SK-N-SH (cell line): ENCODE results near the gene SNAI1. TPM values are rescaled to one million over a fixed set of nuclear protein-coding genes. Genes with fewer than 3 reads are reported as not detected.
"Not testable (repeated sequence)": the region's sequence is repeated elsewhere in the genome, so short reads cannot be mapped to it uniquely, and the experiment has no call there.

Experiments used
- CTCF ChIA-PET: fragments of 300-600, 350-600 bp; formaldehyde crosslinking; extraction: SDS; loops from one replicate; lab custom pipeline; 2021; lab: Yijun Ruan, JAX
- POLR2A ChIA-PET: fragments of 350-600 bp; sonication (Branson Sonifier 250); formaldehyde crosslinking; extraction: SDS; loops from one replicate; lab custom pipeline; 2020; ENCODE audit warnings: antibody characterized with exemption, inconsistent platforms; lab: Yijun Ruan, JAX
- DNase-seq: peaks from one replicate; pipeline ENCODE4 v3.0.0; 2012
- H2AFZ ChIP-seq: fragments of 200-600 bp; sonication (generic); 2 replicates; pipeline ENCODE4 v1.8.1; 2016; ENCODE audit warnings: antibody characterized with exemption, mild to moderate bottlenecking, low read depth
- H3F3A ChIP-seq: fragments of 200-600 bp; sonication (generic); replicated peaks from 2 replicates; pipeline ENCODE3; 2016; ENCODE audit warnings: antibody characterized with exemption, mild to moderate bottlenecking; ENCODE audit not compliant: insufficient read depth
- H3K27ac ChIP-seq, 2 experiments: fragments of 200-500 bp in 1 of 2; fragments of 200-600 bp in 1 of 2; sonication (Bioruptor generic) in 1 of 2; sonication (generic), shearing (Covaris generic) in 1 of 2; 2 replicates each; pipeline versions ENCODE4 v1.5.1 to v1.6.1; 2014 to 2016; ENCODE audit warnings: low read depth in 2 of 2, inconsistent platforms in 1 of 2, low read length in 1 of 2, mild to moderate bottlenecking in 1 of 2, mixed read lengths in 1 of 2
- H3K27me3 ChIP-seq: fragments of 200-600 bp; sonication (generic), shearing (Covaris generic); 2 replicates; pipeline ENCODE4 v1.6.1; 2016; ENCODE audit warnings: mixed run types; ENCODE audit not compliant: insufficient read depth
- H3K36me3 ChIP-seq, 2 experiments: fragments of 200-500 bp in 1 of 2; fragments of 200-600 bp in 1 of 2; sonication (Bioruptor generic) in 1 of 2; sonication (generic) in 1 of 2; replicated peaks in 1 of 2; 2 replicates each; pipeline versions ENCODE3 to v1.5.1; 2014 to 2016; ENCODE audit warnings: low read length in 1 of 2, mild to moderate bottlenecking in 1 of 2; ENCODE audit not compliant: insufficient read depth in 2 of 2, control insufficient read depth in 1 of 2
- H3K4me1 ChIP-seq, 2 experiments: fragments of 200-500 bp in 1 of 2; fragments of 200-600 bp in 1 of 2; sonication (Bioruptor generic) in 1 of 2; sonication (generic), shearing (Covaris generic) in 1 of 2; 2 replicates each; pipeline versions ENCODE4 v1.5.1 to v1.6.1; 2014 to 2016; ENCODE audit warnings: low read depth in 1 of 2, low read length in 1 of 2, mixed run types in 1 of 2; ENCODE audit not compliant: insufficient read depth in 2 of 2, control insufficient read depth in 1 of 2
- H3K4me2 ChIP-seq: fragments of 200-600 bp; sonication (generic), shearing (Covaris generic); 2 replicates; pipeline ENCODE4 v1.6.1; 2017; ENCODE audit warnings: mixed run types
- H3K4me3 ChIP-seq, 2 experiments: fragments of 200-500 bp in 1 of 2; fragments of 200-600 bp in 1 of 2; sonication (Bioruptor generic) in 1 of 2; sonication (generic), shearing (Covaris generic) in 1 of 2; 2 replicates each; pipeline versions ENCODE4 v1.5.1 to v1.8.1; 2014 to 2016; ENCODE audit warnings: low read depth in 2 of 2, inconsistent platforms in 1 of 2, low read length in 1 of 2, mild to moderate bottlenecking in 1 of 2, mixed read lengths in 1 of 2, moderate library complexity in 1 of 2
- H3K79me2 ChIP-seq: fragments of 200-600 bp; sonication (generic); 2 replicates; pipeline ENCODE4 v1.8.1; 2017; ENCODE audit warnings: mild to moderate bottlenecking; ENCODE audit not compliant: insufficient read depth
- H3K9ac ChIP-seq: fragments of 200-600 bp; sonication (generic); 2 replicates; pipeline ENCODE4 v1.6.1; 2017; ENCODE audit warnings: mixed run types
- H3K9me2 ChIP-seq: fragments of 200-600 bp; sonication (generic); 2 replicates; pipeline ENCODE4 v1.6.1; 2017; ENCODE audit warnings: mixed run types
- H3K9me3 ChIP-seq: fragments of 200-600 bp; sonication (generic); 2 replicates; pipeline ENCODE4 v1.6.1; 2017; ENCODE audit warnings: mixed run types, mild to moderate bottlenecking, moderate library complexity
- H4K20me1 ChIP-seq: fragments of 200-600 bp; sonication (generic); 2 replicates; pipeline ENCODE4 v1.6.1; 2017; ENCODE audit warnings: mild to moderate bottlenecking, mixed run types; ENCODE audit not compliant: insufficient read depth
- ELF1 ChIP-seq: IDR thresholded peaks from 2 replicates; pipeline ENCODE4 v1.4.0; 2012
- FOXM1 ChIP-seq: IDR thresholded peaks from 2 replicates; pipeline ENCODE4 v1.4.0; 2012; ENCODE audit warnings: low read depth, mild to moderate bottlenecking
- NFIC ChIP-seq: IDR thresholded peaks from 2 replicates; pipeline ENCODE4 v1.4.0; 2012; ENCODE audit warnings: borderline replicate concordance
- RFX5 ChIP-seq: IDR thresholded peaks from 2 replicates; pipeline ENCODE4 v1.6.1; 2012; ENCODE audit warnings: mild to moderate bottlenecking, improper control_type of control experiment, low read length
- RXRA ChIP-seq: IDR thresholded peaks from 2 replicates; pipeline ENCODE4 v1.4.0; 2012; ENCODE audit warnings: low read depth, mild to moderate bottlenecking, borderline replicate concordance
- TAF1 ChIP-seq: IDR thresholded peaks from 2 replicates; pipeline ENCODE4 v1.6.1; 2012; ENCODE audit warnings: low read depth, mild to moderate bottlenecking, low read length, moderate library complexity, borderline replicate concordance
- TEAD4 ChIP-seq: IDR thresholded peaks from 2 replicates; pipeline ENCODE4 v1.4.0; 2012; ENCODE audit warnings: mild to moderate bottlenecking, borderline replicate concordance; ENCODE audit not compliant: insufficient read depth
- WGBS: methylation state at CpG from one replicate; pipeline ENCODE4 v1.1.6; 2017; ENCODE audit warnings: low lambda C conversion rate; 5-methylcytosine and 5-hydroxymethylcytosine counted together
- polyA plus RNA-seq, 3 experiments: library from polyadenylated mRNA; depleted of rRNA; stranded (reverse); fragments of >200 nt; gene quantifications; 2 replicates each; pipeline ENCODE4 v1.2.3, GENCODE V29; 2012
- TF ChIP-seq, protein P1 (sequence below): fragments of 200-600 bp; sonication (generic); IDR thresholded peaks from 2 replicates; pipeline ENCODE4 v1.6.1; 2017; ENCODE audit warnings: antibody characterized with exemption, mild to moderate bottlenecking, moderate library complexity
- TF ChIP-seq, protein P2 (sequence below): IDR thresholded peaks from 2 replicates; pipeline ENCODE4 v1.4.0; 2012; ENCODE audit warnings: low read depth, borderline replicate concordance
- TF ChIP-seq, protein P3 (sequence below): IDR thresholded peaks from 2 replicates; pipeline ENCODE4 v1.4.0; 2012; ENCODE audit warnings: low read depth, borderline replicate concordance
- TF ChIP-seq, protein P4 (sequence below): IDR thresholded peaks from 2 replicates; pipeline ENCODE4 v1.4.0; 2012; ENCODE audit warnings: low read depth
- TF ChIP-seq, protein P5 (sequence below): fragments of 150-350 bp; IDR thresholded peaks from 2 replicates; pipeline ENCODE4 v1.6.1; 2017; ENCODE audit warnings: antibody characterized with exemption, low read length, low read depth, borderline replicate concordance

Gene SNAI1
- polyA plus RNA-seq, 1 of the 3 experiments (the other 2 are of a cell fraction), result 6.2 TPM

DNA sequence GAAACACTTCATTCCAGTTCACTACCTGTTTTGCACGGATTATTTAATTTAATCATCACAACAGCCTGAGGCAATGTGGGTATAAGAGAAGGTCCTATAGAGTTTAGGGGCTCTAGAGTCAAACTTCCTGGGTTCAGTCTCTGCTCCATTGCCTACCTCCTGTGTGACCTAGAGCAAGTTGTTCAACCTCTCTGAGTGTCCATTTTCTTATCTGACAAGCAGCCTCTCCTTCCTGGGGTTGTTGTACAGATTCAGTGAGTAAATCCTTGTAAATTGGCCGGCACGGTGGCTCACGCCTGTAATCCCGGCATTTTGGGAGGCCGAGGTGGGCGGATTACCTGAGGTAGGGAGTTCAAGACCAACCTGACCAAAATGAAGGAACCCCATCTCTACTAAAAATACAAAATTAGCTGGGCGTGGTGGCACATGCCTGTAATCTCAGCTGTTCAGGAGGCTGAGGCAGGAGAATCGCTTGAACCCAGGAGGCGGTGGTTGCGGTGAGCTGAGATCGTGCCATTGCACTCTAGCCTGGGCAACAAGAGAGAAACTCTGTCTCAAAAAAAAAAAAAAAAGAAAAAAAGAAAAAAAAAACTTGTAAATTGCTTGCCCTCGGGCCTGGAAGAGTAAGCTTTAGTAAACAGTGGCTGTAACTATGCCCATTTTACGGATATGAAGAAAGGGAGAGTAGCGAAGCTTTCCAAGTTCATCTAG lies 15.9 kb downstream of the SNAI1 start:
- H3K27me3 ChIP-seq, H2AFZ ChIP-seq, H3K4me3 ChIP-seq, H3K9me2 ChIP-seq, H3K4me1 ChIP-seq, H3K79me2 ChIP-seq, H4K20me1 ChIP-seq, DNase-seq, H3K36me3 ChIP-seq, POLR2A ChIA-PET, H3K9me3 ChIP-seq, H3K9ac ChIP-seq, H3F3A ChIP-seq, H3K27ac ChIP-seq, H3K4me2 ChIP-seq: not testable (repeated sequence)
- 90% methylated on average over 15 of the region's 15 CpGs for WGBS
- CTCF ChIA-PET, result interaction anchor here (1.1 to 1.4 kb wide), 2 partner anchors 16 to 86 kb away, joined by 3 read pairs; no protein-coding TSS in a partner anchor

DNA sequence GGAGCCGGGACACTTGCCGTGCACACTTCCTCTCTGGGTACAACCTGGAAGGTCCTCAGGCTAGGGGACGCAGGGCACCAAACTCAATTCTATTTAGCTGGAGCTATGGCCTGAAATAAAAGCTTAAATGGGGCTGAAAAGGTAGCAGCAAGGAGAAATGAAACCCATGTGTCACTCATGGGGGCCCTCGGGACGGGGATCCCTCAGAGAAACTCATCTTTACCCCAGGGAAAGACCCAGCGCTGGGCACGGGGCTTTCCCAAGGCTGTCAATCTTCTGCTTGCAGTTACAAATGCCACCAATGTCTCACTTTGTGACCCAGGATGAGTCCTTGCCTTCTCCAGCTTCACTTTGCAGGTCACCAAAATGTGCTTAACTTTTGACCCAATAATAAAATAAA lies 16.5 kb downstream of the SNAI1 start:
- DNase-seq, result no peak
- POLR2A ChIA-PET, result no interaction called here
- no peak overlapping the region for H3K4me3 ChIP-seq
- CTCF ChIA-PET, result interaction anchor here (1.1 to 2.1 kb wide), 3 partner anchors 16 to 86 kb away, joined by 3 to 6 read pairs (median 3); no protein-coding TSS in a partner anchor
- no peaks in the 10 kb centered on the region for H3K9me3 ChIP-seq
- H3K4me2 ChIP-seq, result no peak overlapping the region
- no peak overlapping the region for H2AFZ ChIP-seq
- no peaks in the 10 kb centered on the region for H3K79me2 ChIP-seq
- TF ChIP-seq, protein P1, sequence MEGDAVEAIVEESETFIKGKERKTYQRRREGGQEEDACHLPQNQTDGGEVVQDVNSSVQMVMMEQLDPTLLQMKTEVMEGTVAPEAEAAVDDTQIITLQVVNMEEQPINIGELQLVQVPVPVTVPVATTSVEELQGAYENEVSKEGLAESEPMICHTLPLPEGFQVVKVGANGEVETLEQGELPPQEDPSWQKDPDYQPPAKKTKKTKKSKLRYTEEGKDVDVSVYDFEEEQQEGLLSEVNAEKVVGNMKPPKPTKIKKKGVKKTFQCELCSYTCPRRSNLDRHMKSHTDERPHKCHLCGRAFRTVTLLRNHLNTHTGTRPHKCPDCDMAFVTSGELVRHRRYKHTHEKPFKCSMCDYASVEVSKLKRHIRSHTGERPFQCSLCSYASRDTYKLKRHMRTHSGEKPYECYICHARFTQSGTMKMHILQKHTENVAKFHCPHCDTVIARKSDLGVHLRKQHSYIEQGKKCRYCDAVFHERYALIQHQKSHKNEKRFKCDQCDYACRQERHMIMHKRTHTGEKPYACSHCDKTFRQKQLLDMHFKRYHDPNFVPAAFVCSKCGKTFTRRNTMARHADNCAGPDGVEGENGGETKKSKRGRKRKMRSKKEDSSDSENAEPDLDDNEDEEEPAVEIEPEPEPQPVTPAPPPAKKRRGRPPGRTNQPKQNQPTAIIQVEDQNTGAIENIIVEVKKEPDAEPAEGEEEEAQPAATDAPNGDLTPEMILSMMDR, result no peak
- TF ChIP-seq, protein P2, sequence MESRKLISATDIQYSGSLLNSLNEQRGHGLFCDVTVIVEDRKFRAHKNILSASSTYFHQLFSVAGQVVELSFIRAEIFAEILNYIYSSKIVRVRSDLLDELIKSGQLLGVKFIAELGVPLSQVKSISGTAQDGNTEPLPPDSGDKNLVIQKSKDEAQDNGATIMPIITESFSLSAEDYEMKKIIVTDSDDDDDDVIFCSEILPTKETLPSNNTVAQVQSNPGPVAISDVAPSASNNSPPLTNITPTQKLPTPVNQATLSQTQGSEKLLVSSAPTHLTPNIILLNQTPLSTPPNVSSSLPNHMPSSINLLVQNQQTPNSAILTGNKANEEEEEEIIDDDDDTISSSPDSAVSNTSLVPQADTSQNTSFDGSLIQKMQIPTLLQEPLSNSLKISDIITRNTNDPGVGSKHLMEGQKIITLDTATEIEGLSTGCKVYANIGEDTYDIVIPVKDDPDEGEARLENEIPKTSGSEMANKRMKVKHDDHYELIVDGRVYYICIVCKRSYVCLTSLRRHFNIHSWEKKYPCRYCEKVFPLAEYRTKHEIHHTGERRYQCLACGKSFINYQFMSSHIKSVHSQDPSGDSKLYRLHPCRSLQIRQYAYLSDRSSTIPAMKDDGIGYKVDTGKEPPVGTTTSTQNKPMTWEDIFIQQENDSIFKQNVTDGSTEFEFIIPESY, result no peak
- no peak for TF ChIP-seq FOXM1
- TF ChIP-seq, protein P3, sequence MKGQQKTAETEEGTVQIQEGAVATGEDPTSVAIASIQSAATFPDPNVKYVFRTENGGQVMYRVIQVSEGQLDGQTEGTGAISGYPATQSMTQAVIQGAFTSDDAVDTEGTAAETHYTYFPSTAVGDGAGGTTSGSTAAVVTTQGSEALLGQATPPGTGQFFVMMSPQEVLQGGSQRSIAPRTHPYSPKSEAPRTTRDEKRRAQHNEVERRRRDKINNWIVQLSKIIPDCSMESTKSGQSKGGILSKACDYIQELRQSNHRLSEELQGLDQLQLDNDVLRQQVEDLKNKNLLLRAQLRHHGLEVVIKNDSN, result no peak
- TF ChIP-seq NFIC, result no peak
- TF ChIP-seq, protein P4, sequence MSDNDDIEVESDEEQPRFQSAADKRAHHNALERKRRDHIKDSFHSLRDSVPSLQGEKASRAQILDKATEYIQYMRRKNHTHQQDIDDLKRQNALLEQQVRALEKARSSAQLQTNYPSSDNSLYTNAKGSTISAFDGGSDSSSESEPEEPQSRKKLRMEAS, result no peak
- TF ChIP-seq RXRA, result no peak
- no peak for TF ChIP-seq TAF1
- no peak for TF ChIP-seq ELF1
- TF ChIP-seq, protein P5, sequence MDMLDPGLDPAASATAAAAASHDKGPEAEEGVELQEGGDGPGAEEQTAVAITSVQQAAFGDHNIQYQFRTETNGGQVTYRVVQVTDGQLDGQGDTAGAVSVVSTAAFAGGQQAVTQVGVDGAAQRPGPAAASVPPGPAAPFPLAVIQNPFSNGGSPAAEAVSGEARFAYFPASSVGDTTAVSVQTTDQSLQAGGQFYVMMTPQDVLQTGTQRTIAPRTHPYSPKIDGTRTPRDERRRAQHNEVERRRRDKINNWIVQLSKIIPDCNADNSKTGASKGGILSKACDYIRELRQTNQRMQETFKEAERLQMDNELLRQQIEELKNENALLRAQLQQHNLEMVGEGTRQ, result no peak
- TF ChIP-seq RFX5, result no peak
- no peak for TF ChIP-seq TEAD4
- H3F3A ChIP-seq, result no peaks in the 10 kb centered on the region
- 83% methylated on average over 7 of the region's 7 CpGs for WGBS
- H3K27ac ChIP-seq, result no peak overlapping the region
- no peak overlapping the region for H3K9ac ChIP-seq
- no peaks in the 10 kb centered on the region for H4K20me1 ChIP-seq
- H3K36me3 ChIP-seq, result no peaks in the 10 kb centered on the region
- no peaks in the 10 kb centered on the region; a peak in 1 of 4 replicates for H3K4me1 ChIP-seq
- no peaks in the 10 kb centered on the region for H3K9me2 ChIP-seq
- H3K27me3 ChIP-seq, result no peaks in the 10 kb centered on the region

DNA sequence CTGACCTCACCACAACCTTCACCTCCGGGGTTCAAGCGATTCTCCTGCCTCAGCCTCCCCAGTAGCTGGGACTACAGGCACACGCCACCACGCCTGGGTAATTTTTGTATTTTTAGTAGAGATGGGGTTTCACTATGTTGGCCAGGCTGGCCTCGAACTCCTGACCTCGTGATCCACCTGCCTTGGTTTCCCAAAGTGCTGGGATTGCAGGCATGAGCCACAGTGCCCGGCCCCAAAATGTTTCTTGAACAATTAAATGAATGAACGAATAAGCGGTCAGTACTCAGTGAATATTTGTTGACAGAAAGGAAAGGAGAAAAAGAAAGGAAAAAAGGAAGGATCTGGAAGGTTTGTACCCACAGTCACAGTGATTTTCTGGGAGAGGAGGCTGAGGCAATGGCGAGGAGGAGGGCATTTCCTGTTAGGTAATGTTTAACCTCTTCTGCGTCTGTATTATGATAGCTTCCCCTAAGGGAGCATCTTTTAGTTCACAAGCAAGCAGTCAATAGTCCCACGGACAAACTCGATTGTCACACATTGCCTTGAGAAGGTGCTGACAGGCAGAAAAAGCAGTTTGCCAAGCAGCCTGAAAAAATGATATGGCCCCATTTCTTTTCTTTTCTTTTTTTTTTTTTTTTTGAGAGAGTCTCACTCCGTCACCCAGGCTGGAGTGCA lies 17.9 kb downstream of the SNAI1 start:
- H3K4me3 ChIP-seq, H3K27me3 ChIP-seq, H2AFZ ChIP-seq, H3K9me3 ChIP-seq, H3K9ac ChIP-seq, H4K20me1 ChIP-seq, H3K27ac ChIP-seq, DNase-seq, H3K4me2 ChIP-seq, H3F3A ChIP-seq, H3K36me3 ChIP-seq, H3K4me1 ChIP-seq, POLR2A ChIA-PET, H3K79me2 ChIP-seq, H3K9me2 ChIP-seq: not testable (repeated sequence)
- 86% methylated on average over 14 of the region's 14 CpGs for WGBS
- CTCF ChIA-PET, result interaction anchor here (2.1 kb wide), 1 partner anchor 71 kb away, joined by 6 read pairs; no protein-coding TSS in a partner anchor
